WTC11 (cell line): Measurements from ENCODE around the gene CDH22. TPM values are rescaled to one million over a fixed set of nuclear protein-coding genes. Genes with fewer than 3 reads are reported as not detected.

Experiments
- ATAC-seq: fragments of 200-7000 bp; cut with Tn5 transposase; 2 replicates; pipeline ENCODE4 v1.10.0; 2021; ENCODE audit warnings: mild to moderate bottlenecking, moderate library complexity
- CTCF ChIA-PET: fragments of 300-600 bp; sonication (Branson Sonifier 250); formaldehyde crosslinking; loops from one replicate; lab custom pipeline; 2021; ENCODE audit warnings: antibody characterized with exemption; lab: Charles Lee
- POLR2A ChIA-PET: fragments of 350-600 bp; sonication (Branson Sonifier 250); formaldehyde crosslinking; loops from one replicate; lab custom pipeline; 2021; ENCODE audit warnings: antibody characterized with exemption; lab: Charles Lee
- DNase-seq: peaks from one replicate; pipeline ENCODE4 v3.0.0; 2021; ENCODE audit warnings: low spot score
- H3K27ac Mint-ChIP-seq: 2 replicates; pipeline ENCODE4 v1.8.0; 2021; ENCODE audit warnings: mixed read lengths
- H3K27me3 Mint-ChIP-seq: 2 replicates; pipeline ENCODE4 v1.8.0; 2021; ENCODE audit warnings: low read depth, mild to moderate bottlenecking, moderate library complexity, mixed read lengths
- H3K36me3 Mint-ChIP-seq: 2 replicates; pipeline ENCODE4 v1.8.0; 2021; ENCODE audit warnings: mixed read lengths
- H3K4me1 Mint-ChIP-seq: 2 replicates; pipeline ENCODE4 v1.8.0; 2022; ENCODE audit warnings: mixed read lengths
- H3K4me3 Mint-ChIP-seq: 2 replicates; pipeline ENCODE4 v1.8.0; 2021; ENCODE audit warnings: mild to moderate bottlenecking, moderate library complexity, mixed read lengths
- H3K9me3 Mint-ChIP-seq: 2 replicates; pipeline ENCODE4 v1.8.0; 2021; ENCODE audit warnings: mixed read lengths
- CREM ChIP-seq: sonication (generic); formaldehyde crosslinking; IDR thresholded peaks from 2 replicates; pipeline ENCODE4 v1.8.1; 2022; ENCODE audit warnings: mild to moderate bottlenecking, missing genetic modification reagents, moderate library complexity
- ESRRA ChIP-seq: sonication (generic); formaldehyde crosslinking; IDR thresholded peaks from 2 replicates; pipeline ENCODE4 v1.8.1; 2022; ENCODE audit warnings: mild to moderate bottlenecking, missing genetic modification reagents, borderline replicate concordance
- FOXK1 ChIP-seq: sonication (generic); formaldehyde crosslinking; IDR thresholded peaks from 2 replicates; pipeline ENCODE4 v1.8.0; 2022; ENCODE audit warnings: mild to moderate bottlenecking, moderate library complexity, missing genetic modification reagents
- MLX ChIP-seq: sonication (generic); formaldehyde crosslinking; IDR thresholded peaks from 2 replicates; pipeline ENCODE4 v1.8.1; 2023; ENCODE audit warnings: mild to moderate bottlenecking, missing genetic modification reagents, moderate library complexity
- MYBL2 ChIP-seq: sonication (generic); formaldehyde crosslinking; IDR thresholded peaks from 2 replicates; pipeline ENCODE4 v1.8.1; 2023; ENCODE audit warnings: mild to moderate bottlenecking, moderate library complexity, missing genetic modification reagents
- SP1 ChIP-seq: sonication (generic); formaldehyde crosslinking; conservative IDR thresholded peaks from 2 replicates; pipeline ENCODE4 v1.8.1; 2022; ENCODE audit warnings: missing genetic modification reagents
- TCF7 ChIP-seq: sonication (generic); formaldehyde crosslinking; IDR thresholded peaks from 2 replicates; pipeline ENCODE4 v1.8.0; 2022; ENCODE audit warnings: mild to moderate bottlenecking, low read depth, missing genetic modification reagents, moderate library complexity
- USF1 ChIP-seq: sonication (generic); formaldehyde crosslinking; IDR thresholded peaks from 2 replicates; pipeline ENCODE4 v1.8.0; 2022; ENCODE audit warnings: mild to moderate bottlenecking, missing genetic modification reagents
- USF2 ChIP-seq: sonication (generic); formaldehyde crosslinking; IDR thresholded peaks from 2 replicates; pipeline ENCODE4 v1.8.1; 2023; ENCODE audit warnings: mild to moderate bottlenecking, missing genetic modification reagents, moderate library complexity
- ZBTB21 ChIP-seq: sonication (generic); formaldehyde crosslinking; IDR thresholded peaks from 2 replicates; pipeline ENCODE4 v1.8.1; 2023; ENCODE audit warnings: mild to moderate bottlenecking, missing genetic modification reagents, borderline replicate concordance
- ZNF138 ChIP-seq: sonication (generic); formaldehyde crosslinking; conservative IDR thresholded peaks from 2 replicates; pipeline ENCODE4 v1.8.1; 2022; ENCODE audit warnings: mild to moderate bottlenecking, moderate library complexity, missing genetic modification reagents
- ZNF263 ChIP-seq: sonication (generic); formaldehyde crosslinking; IDR thresholded peaks from 2 replicates; pipeline ENCODE4 v1.8.1; 2022; ENCODE audit warnings: low read depth, mild to moderate bottlenecking, moderate library complexity, missing genetic modification reagents
- ZNF281 ChIP-seq: sonication (generic); formaldehyde crosslinking; IDR thresholded peaks from 2 replicates; pipeline ENCODE4 v1.8.0; 2023; ENCODE audit warnings: mild to moderate bottlenecking, missing genetic modification reagents
- ZNF423 ChIP-seq: fragments of 250-450 bp; sonication (Bioruptor Pico); IDR thresholded peaks from 2 replicates; pipeline ENCODE4 v2.1.2; 2022; ENCODE audit warnings: mild to moderate bottlenecking, moderate library complexity
- total RNA-seq: library from RNA; stranded (reverse); gene quantifications from 3 replicates; pipeline ENCODE4 v1.2.3, GENCODE V29; 2021
- TF ChIP-seq, protein P1 (sequence below): sonication (generic); formaldehyde crosslinking; IDR thresholded peaks from 2 replicates; pipeline ENCODE4 v1.8.0; 2023; ENCODE audit warnings: missing genetic modification reagents, mild to moderate bottlenecking, borderline replicate concordance
- TF ChIP-seq, protein P2 (sequence below): sonication (generic); formaldehyde crosslinking; IDR thresholded peaks from 2 replicates; pipeline ENCODE4 v1.8.1; 2022; ENCODE audit warnings: low read depth, mild to moderate bottlenecking, moderate library complexity, missing genetic modification reagents, borderline replicate concordance
- TF ChIP-seq, protein P3 (sequence below): sonication (generic); formaldehyde crosslinking; IDR thresholded peaks from 2 replicates; pipeline ENCODE4 v1.8.0; 2022; ENCODE audit warnings: mild to moderate bottlenecking, missing genetic modification reagents

CDH22 gene
- total RNA-seq, 1 experiment from 2014 or later = 0.13 TPM

GRCh38 chr20:46251211-46251673 is 57.1 kb downstream of the CDH22 start:
- Mint-ChIP-seq H3K4me1 (peaks cover 15% of the 10 kb centered on the region), H3K9me3 (no peaks in the 10 kb centered on the region), H3K27me3 (peaks cover 51% of the 10 kb centered on the region), H3K36me3 (no peaks in the 10 kb centered on the region), H3K4me3 (peak overlapping the region; percentile 24; the same call in 1 of the 2 replicates)
- CTCF ChIA-PET = interaction anchor here (0.7 to 2.6 kb wide), 5 partner anchors 35 to 237 kb away, joined by 3 to 6 read pairs (median 4); no protein-coding TSS in a partner anchor
- peak; percentile 70 for ATAC-seq
- POLR2A ChIA-PET = no interaction called here
- peak; percentile 24; the same call in 1 of the 2 replicates for TF ChIP-seq ZNF423 (CRISPR knock-in tag)
- TF ChIP-seq CREM = no peak
- TF ChIP-seq, protein P1, sequence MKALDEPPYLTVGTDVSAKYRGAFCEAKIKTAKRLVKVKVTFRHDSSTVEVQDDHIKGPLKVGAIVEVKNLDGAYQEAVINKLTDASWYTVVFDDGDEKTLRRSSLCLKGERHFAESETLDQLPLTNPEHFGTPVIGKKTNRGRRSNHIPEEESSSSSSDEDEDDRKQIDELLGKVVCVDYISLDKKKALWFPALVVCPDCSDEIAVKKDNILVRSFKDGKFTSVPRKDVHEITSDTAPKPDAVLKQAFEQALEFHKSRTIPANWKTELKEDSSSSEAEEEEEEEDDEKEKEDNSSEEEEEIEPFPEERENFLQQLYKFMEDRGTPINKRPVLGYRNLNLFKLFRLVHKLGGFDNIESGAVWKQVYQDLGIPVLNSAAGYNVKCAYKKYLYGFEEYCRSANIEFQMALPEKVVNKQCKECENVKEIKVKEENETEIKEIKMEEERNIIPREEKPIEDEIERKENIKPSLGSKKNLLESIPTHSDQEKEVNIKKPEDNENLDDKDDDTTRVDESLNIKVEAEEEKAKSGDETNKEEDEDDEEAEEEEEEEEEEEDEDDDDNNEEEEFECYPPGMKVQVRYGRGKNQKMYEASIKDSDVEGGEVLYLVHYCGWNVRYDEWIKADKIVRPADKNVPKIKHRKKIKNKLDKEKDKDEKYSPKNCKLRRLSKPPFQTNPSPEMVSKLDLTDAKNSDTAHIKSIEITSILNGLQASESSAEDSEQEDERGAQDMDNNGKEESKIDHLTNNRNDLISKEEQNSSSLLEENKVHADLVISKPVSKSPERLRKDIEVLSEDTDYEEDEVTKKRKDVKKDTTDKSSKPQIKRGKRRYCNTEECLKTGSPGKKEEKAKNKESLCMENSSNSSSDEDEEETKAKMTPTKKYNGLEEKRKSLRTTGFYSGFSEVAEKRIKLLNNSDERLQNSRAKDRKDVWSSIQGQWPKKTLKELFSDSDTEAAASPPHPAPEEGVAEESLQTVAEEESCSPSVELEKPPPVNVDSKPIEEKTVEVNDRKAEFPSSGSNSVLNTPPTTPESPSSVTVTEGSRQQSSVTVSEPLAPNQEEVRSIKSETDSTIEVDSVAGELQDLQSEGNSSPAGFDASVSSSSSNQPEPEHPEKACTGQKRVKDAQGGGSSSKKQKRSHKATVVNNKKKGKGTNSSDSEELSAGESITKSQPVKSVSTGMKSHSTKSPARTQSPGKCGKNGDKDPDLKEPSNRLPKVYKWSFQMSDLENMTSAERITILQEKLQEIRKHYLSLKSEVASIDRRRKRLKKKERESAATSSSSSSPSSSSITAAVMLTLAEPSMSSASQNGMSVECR (CRISPR knock-in tag) = no peak
- peak; percentile 73 for TF ChIP-seq USF2 (CRISPR knock-in tag)
- 0 out of 2 replicates have a peak, but pooled peaks have one; percentile 31 for TF ChIP-seq ZBTB21 (CRISPR knock-in tag)
- no peak for TF ChIP-seq SP1 (CRISPR knock-in tag)
- no peak for TF ChIP-seq MLX (CRISPR knock-in tag)
- TF ChIP-seq ZNF138 = no peak
- no peak for TF ChIP-seq ZNF263 (CRISPR knock-in tag)
- no peak for TF ChIP-seq MYBL2 (CRISPR knock-in tag)
- TF ChIP-seq, protein P2, sequence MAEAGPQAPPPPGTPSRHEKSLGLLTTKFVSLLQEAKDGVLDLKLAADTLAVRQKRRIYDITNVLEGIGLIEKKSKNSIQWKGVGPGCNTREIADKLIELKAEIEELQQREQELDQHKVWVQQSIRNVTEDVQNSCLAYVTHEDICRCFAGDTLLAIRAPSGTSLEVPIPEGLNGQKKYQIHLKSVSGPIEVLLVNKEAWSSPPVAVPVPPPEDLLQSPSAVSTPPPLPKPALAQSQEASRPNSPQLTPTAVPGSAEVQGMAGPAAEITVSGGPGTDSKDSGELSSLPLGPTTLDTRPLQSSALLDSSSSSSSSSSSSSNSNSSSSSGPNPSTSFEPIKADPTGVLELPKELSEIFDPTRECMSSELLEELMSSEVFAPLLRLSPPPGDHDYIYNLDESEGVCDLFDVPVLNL (CRISPR knock-in tag) = no peak
- no peak for TF ChIP-seq ESRRA (CRISPR knock-in tag)
- TF ChIP-seq, all 79 proteins: peak for 3
- no peak overlapping the region for H3K27ac Mint-ChIP-seq
- DNase-seq = peak; percentile 56

GRCh38 chr20:46250772-46251171 is 57.5 kb downstream of the CDH22 start:
- no peaks in the 10 kb centered on the region for H3K36me3 Mint-ChIP-seq
- H3K27me3 Mint-ChIP-seq = peaks cover 51% of the 10 kb centered on the region
- POLR2A ChIA-PET = no interaction called here
- no peak overlapping the region for H3K27ac Mint-ChIP-seq
- DNase-seq (no peak), ATAC-seq (no peak)
- H3K4me1 Mint-ChIP-seq = peaks cover 15% of the 10 kb centered on the region
- H3K9me3 Mint-ChIP-seq = no peaks in the 10 kb centered on the region
- CTCF ChIA-PET = interaction anchor here (0.7 to 2.6 kb wide), 6 partner anchors 35 to 236 kb away, joined by 3 to 8 read pairs (median 4); no protein-coding TSS in a partner anchor
- H3K4me3 Mint-ChIP-seq = peak overlapping the region; percentile 54
- TF ChIP-seq ZNF281 (CRISPR knock-in tag) (no peak), SP1 (CRISPR knock-in tag) (no peak), TCF7 (CRISPR knock-in tag) (no peak), CREM (no peak), FOXK1 (CRISPR knock-in tag) (no peak), USF1 (CRISPR knock-in tag) (no peak)
- TF ChIP-seq, protein P1 (CRISPR knock-in tag) = no peak
- TF ChIP-seq, protein P3, sequence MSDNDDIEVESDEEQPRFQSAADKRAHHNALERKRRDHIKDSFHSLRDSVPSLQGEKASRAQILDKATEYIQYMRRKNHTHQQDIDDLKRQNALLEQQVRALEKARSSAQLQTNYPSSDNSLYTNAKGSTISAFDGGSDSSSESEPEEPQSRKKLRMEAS (CRISPR knock-in tag) = no peak
